ENCODE data around the gene ATP1A4. TPM values are rescaled to one million over a fixed set of nuclear protein-coding genes. Genes with fewer than 3 reads are reported as not detected.
A peak's percentile ranks its signal among the peaks of the same experiment; 100 is the strongest.

Gene ATP1A4
- total and polyA plus RNA-seq, 2 of the 8 experiments (the other 6 are each of a cell fraction or from before 2014, with no cell fraction given) = 0.48 to 0.61 TPM

- CTCF ChIA-PET (ENCODE audit: partially characterized antibody) = interaction anchor here (1.6 to 20.4 kb wide), 5 partner anchors 19 to 113 kb away, joined by 5 to 257 read pairs (median 6); no protein-coding TSS in a partner anchor
- H2BK15ac ChIP-seq (ENCODE audit: low read length) = no peak overlapping the region
Observed at GRCh38 chr1:160214481-160215140, 63.2 kb downstream of the ATP1A4 start.

More at GRCh38 chr1:160214481-160215140, 63.2 kb downstream of the ATP1A4 start:
- no peaks in the 10 kb centered on the region for H3K23me2 ChIP-seq (ENCODE audit: low read depth, low read length)
- H4K5ac ChIP-seq (ENCODE audit: insufficient read length, low read depth, low read length) = no peak overlapping the region
- H3K79me2 ChIP-seq (ENCODE audit: control insufficient read depth in 1 of 2, insufficient read depth in 2 of 2, low read length in 2 of 2) = peaks cover 0 to 4% of the 10 kb centered on the region in 2 experiments; a peak in 1 of 4 replicates
- H3K4ac ChIP-seq (replicated peaks; ENCODE audit: insufficient read length, low read depth, low read length) = no peak overlapping the region
- WGBS, 2 experiments (ENCODE audit: extremely low coverage in 1 of 2, insufficient coverage in 1 of 2, insufficient read length in 1 of 2, insufficient replicate concordance in 2 of 2, low coverage in 1 of 2, low lambda C conversion rate in 2 of 2, missing lambda C conversion rate in 1 of 2) = 84% methylated on average over 3 of the region's 3 CpGs; no CpG with 5 or more reads in 1 of the 2 experiments
- no peaks in the 10 kb centered on the region for H3K27me3 ChIP-seq (replicated peaks in 1 of 4; ENCODE audit: control insufficient read depth in 3 of 4, extremely low read depth in 1 of 4, insufficient read depth in 3 of 4, low read length in 3 of 4)
- H3K4me1 ChIP-seq (replicated peaks in 1 of 4; ENCODE audit: control insufficient read depth in 3 of 4, insufficient read depth in 4 of 4, low read length in 3 of 4) = peaks cover 4 to 14% (median 8%) of the 10 kb centered on the region in 4 experiments; a peak in 4 of 7 replicates
- H3K9ac ChIP-seq (replicated peaks in 1 of 4; ENCODE audit: extremely low read depth in 1 of 4, low read depth in 3 of 4, low read length in 3 of 4) = no peak overlapping the region
- no peak overlapping the region for H4K91ac ChIP-seq (replicated peaks; ENCODE audit: insufficient read length, low read length)
- H4K20me1 ChIP-seq (replicated peaks in 1 of 2; ENCODE audit: control insufficient read depth in 1 of 2, insufficient read depth in 2 of 2, low read length in 2 of 2) = peaks cover 5 to 15% of the 10 kb centered on the region in 2 experiments
- H2BK5ac ChIP-seq (ENCODE audit: low read depth, low read length) = no peak overlapping the region
- POLR2A ChIA-PET (ENCODE audit: partially characterized antibody) = interaction anchor here (1.3 to 2.8 kb wide), 3 partner anchors 10 to 32 kb away, joined by 3 to 8 read pairs (median 5); partner anchors contain the start of gene PEA15
- FAIRE-seq (no peak), DNase-seq (ENCODE audit: low read depth in 1 of 2, low spot score in 2 of 2) (no peak)
- no peak overlapping the region for H2BK120ac ChIP-seq (replicated peaks; ENCODE audit: low read depth, low read length)
- H3K79me1 ChIP-seq (ENCODE audit: low read depth, low read length) = peaks cover 7% of the 10 kb centered on the region; the same call in 1 of the 2 replicates
- no peak overlapping the region for H2BK20ac ChIP-seq (ENCODE audit: low read length)
- peaks cover 26 to 67% (median 59%) of the 10 kb centered on the region in 4 experiments for H3K36me3 ChIP-seq (ENCODE audit: control insufficient read depth in 2 of 4, insufficient read depth in 4 of 4, low read length in 3 of 4)
- H3K4me3 ChIP-seq (ENCODE audit: extremely low read depth in 1 of 4, insufficient read depth in 2 of 4, low read depth in 3 of 4, low read length in 4 of 4) = no peak overlapping the region
- no peak overlapping the region for H3K18ac ChIP-seq (ENCODE audit: extremely low read depth, low read length)
- H3K4me2 ChIP-seq (ENCODE audit: insufficient read depth in 1 of 2, low read depth in 2 of 2, low read length in 2 of 2) = no peak overlapping the region
- H3K23ac ChIP-seq (ENCODE audit: insufficient read length) = no peak overlapping the region
- TF ChIP-seq NRF1 (IDR thresholded peaks at IDR 0.05; ENCODE audit: low read depth, low read length) (no peak), POLR2AphosphoS5 (IDR thresholded peaks at IDR 0.05; ENCODE audit: low read depth, low read length) (no peak), SP2 (IDR thresholded peaks at IDR 0.05; ENCODE audit: low read length) (no peak), ZNF274 (IDR thresholded peaks at IDR 0.05; ENCODE audit: borderline replicate concordance, extremely low read depth, low read length) (no peak), SRF (IDR thresholded peaks at IDR 0.05; ENCODE audit: low read depth, low read length) (no peak), POLR2A (IDR thresholded peaks at IDR 0.05; ENCODE audit: control extremely low read depth in 1 of 2, low read depth in 2 of 2, low read length in 2 of 2) (peak in 1 of 2 experiments; percentile 5; a peak in 1 of 3 replicates), BCL11A (IDR thresholded peaks at IDR 0.05; ENCODE audit: low read depth in 2 of 2, low read length in 2 of 2) (no peak)
- H3K9me3 ChIP-seq (ENCODE audit: insufficient read depth in 2 of 2, low read depth in 1 of 2, low read length in 1 of 2) = no peaks in the 10 kb centered on the region
- H4K8ac ChIP-seq (ENCODE audit: extremely low read depth, insufficient read depth, low read length) = no peak overlapping the region
- H3K56ac ChIP-seq (replicated peaks; ENCODE audit: insufficient read length, low read depth, low read length) = no peak overlapping the region
- H3K27ac ChIP-seq (ENCODE audit: low read depth, low read length) = no peak overlapping the region
- H2AK5ac ChIP-seq (ENCODE audit: low read depth, low read length) = no peak overlapping the region
- no peak overlapping the region for H3K14ac ChIP-seq (ENCODE audit: insufficient read length)
- H2BK12ac ChIP-seq (ENCODE audit: low read depth, low read length) = no peak overlapping the region
- no peak overlapping the region for H2AFZ ChIP-seq (ENCODE audit: low read length)
